CD14-positive monocyte (primary cell): Measurements from ENCODE around the gene TMEM184A. TPM values are rescaled to one million over a fixed set of nuclear protein-coding genes. Genes with fewer than 3 reads are reported as not detected.

ENCODE experiments used
- DNase-seq, 3 donors: peaks; one replicate each; pipeline ENCODE4 v3.0.0-alpha.2; 2011 to 2022
- H2AFZ ChIP-seq: 2 replicates; pipeline ENCODE4 v1.6.0; 2012; ENCODE audit warnings: mild to moderate bottlenecking, low read depth, low read length, inconsistent platforms; ENCODE audit not compliant: insufficient read depth, poor library complexity, severe bottlenecking
- H3K27ac ChIP-seq, 2 donors: 1 replicate in 1 of 2; 2 replicates in 1 of 2; pipeline ENCODE4 v1.5.1; 2012 to 2013; ENCODE audit warnings: low read length in 2 of 2, control low read depth in 1 of 2, inconsistent platforms in 1 of 2, low read depth in 1 of 2, mild to moderate bottlenecking in 1 of 2
- H3K27me3 ChIP-seq, 2 donors: one replicate each; pipeline versions ENCODE4 v1.6.0 to v1.6.1; 2011 to 2013; ENCODE audit warnings: low read length in 2 of 2; ENCODE audit not compliant: control insufficient read depth in 2 of 2, insufficient read depth in 2 of 2
- H3K36me3 ChIP-seq, 2 donors: replicated peaks in 1 of 2; 1 replicate in 1 of 2; 2 replicates in 1 of 2; pipeline versions ENCODE4 v1.5.1 to v1.6.1; 2012 to 2013; ENCODE audit warnings: low read length in 2 of 2, control low read depth in 1 of 2, inconsistent platforms in 1 of 2, mild to moderate bottlenecking in 1 of 2; ENCODE audit not compliant: insufficient read depth in 2 of 2, control insufficient read depth in 1 of 2
- H3K4me1 ChIP-seq, 2 donors: 1 replicate in 1 of 2; 2 replicates in 1 of 2; pipeline versions ENCODE4 v1.5.1 to v1.6.1; 2012 to 2013; ENCODE audit warnings: low read length in 2 of 2, control low read depth in 1 of 2, inconsistent platforms in 1 of 2, mild to moderate bottlenecking in 1 of 2, moderate library complexity in 1 of 2; ENCODE audit not compliant: insufficient read depth in 2 of 2, control insufficient read depth in 1 of 2
- H3K4me2 ChIP-seq: replicated peaks from 2 replicates; pipeline ENCODE3; 2012; ENCODE audit warnings: low read length, moderate library complexity, mild to moderate bottlenecking; ENCODE audit not compliant: poor library complexity, severe bottlenecking; ENCODE audit errors: extremely low read depth
- H3K4me3 ChIP-seq, 3 experiments: fragments of 200-600 bp in 1 of 3; sonication (generic) in 1 of 3; replicated peaks in 1 of 3; 1 replicate in 2 of 3; 2 replicates in 1 of 3; pipeline ENCODE4 v1.5.1; 2011 to 2013; ENCODE audit warnings: low read length in 3 of 3, mild to moderate bottlenecking in 3 of 3, control low read depth in 2 of 3, low read depth in 2 of 3, inconsistent platforms in 1 of 3, moderate library complexity in 1 of 3
- H3K79me2 ChIP-seq: 2 replicates; pipeline ENCODE4 v1.6.0; 2012; ENCODE audit warnings: mild to moderate bottlenecking, control low read depth, inconsistent platforms, low read length, moderate library complexity; ENCODE audit not compliant: insufficient read depth
- H3K9ac ChIP-seq: 2 replicates; pipeline ENCODE4 v1.6.0; 2017; ENCODE audit warnings: low read length, mild to moderate bottlenecking; ENCODE audit not compliant: insufficient read depth, poor library complexity, severe bottlenecking
- H3K9me3 ChIP-seq, 2 donors: replicated peaks in 1 of 2; 1 replicate in 1 of 2; 2 replicates in 1 of 2; pipeline versions ENCODE4 v1.5.1 to v1.6.1; 2012 to 2013; ENCODE audit warnings: low read length in 2 of 2, control low read depth in 1 of 2; ENCODE audit not compliant: control insufficient read depth in 1 of 2, insufficient read depth in 1 of 2
- H4K20me1 ChIP-seq: 2 replicates; pipeline ENCODE4 v1.6.0; 2012; ENCODE audit warnings: mild to moderate bottlenecking, low read length, control low read depth, moderate library complexity; ENCODE audit not compliant: insufficient read depth
- H3K27ac Mint-ChIP-seq, 7 donors: one replicate each; pipeline ENCODE4 v1.8.0; 2020; ENCODE audit warnings: mild to moderate bottlenecking in 7 of 7, mixed read lengths in 7 of 7, moderate library complexity in 6 of 7, inconsistent platforms in 2 of 7
- H3K27me3 Mint-ChIP-seq, 3 donors: one replicate each; pipeline ENCODE4 v1.8.0; 2021 to 2022; ENCODE audit warnings: low read depth in 3 of 3, mild to moderate bottlenecking in 3 of 3, mixed read lengths in 3 of 3, moderate library complexity in 3 of 3, inconsistent platforms in 1 of 3
- H3K36me3 Mint-ChIP-seq, 2 donors: one replicate each; pipeline ENCODE4 v1.8.0; 2020; ENCODE audit warnings: mixed read lengths in 2 of 2, inconsistent platforms in 1 of 2, mild to moderate bottlenecking in 1 of 2
- H3K4me1 Mint-ChIP-seq: one replicate; pipeline ENCODE4 v1.8.0; 2020; ENCODE audit warnings: mild to moderate bottlenecking, mixed read lengths
- H3K4me3 Mint-ChIP-seq, 2 donors: one replicate each; pipeline ENCODE4 v1.8.0; 2020; ENCODE audit warnings: mild to moderate bottlenecking in 2 of 2, mixed read lengths in 2 of 2, moderate library complexity in 1 of 2
- H3K9me3 Mint-ChIP-seq, 7 donors: one replicate each; pipeline ENCODE4 v1.8.0; 2020 to 2022; ENCODE audit warnings: mixed read lengths in 7 of 7, mild to moderate bottlenecking in 6 of 7, moderate library complexity in 6 of 7, inconsistent platforms in 2 of 7
- CTCF ChIP-seq: fragments of 200-600 bp; IDR thresholded peaks from one replicate; pipeline ENCODE4 v1.8.0; 2022; ENCODE audit warnings: antibody characterized with exemption, mild to moderate bottlenecking
- WGBS: methylation state at CpG from one replicate; pipeline ENCODE4 v1.1.5; 2013; ENCODE audit warnings: missing lambda C conversion rate; ENCODE audit not compliant: insufficient coverage; 5-methylcytosine and 5-hydroxymethylcytosine counted together
- intact Hi-C, 2 donors: fragments of 100-400 bp; cut with micrococcal nuclease; formaldehyde crosslinking; loops; one replicate each; pipeline versions ENCODE4 v1.15.0 to v1.15.1; 2023
- polyA plus RNA-seq, 3 donors: library from polyadenylated mRNA; depleted of rRNA in 1 of 3; unstranded in 2 of 3; stranded (reverse) in 1 of 3; fragments of 300-500 nt in 2 of 3; fragments of >200 nt in 1 of 3; fragmentation: Illumina TruSeq in 2 of 3; gene quantifications; 1 replicate in 2 of 3; 2 replicates in 1 of 3; pipeline ENCODE4 v1.2.3, GENCODE V29; 2012 to 2021

TMEM184A gene
- polyA plus RNA-seq, 3 donors = not detected

GRCh38 chr7:1588978-1589377 is 33.0 kb upstream of the TMEM184A start:
- H3K27me3 ChIP-seq = peaks cover 2 to 20% of the 10 kb centered on the region in 2 donors
- H3K4me3 ChIP-seq = no peak overlapping the region
- Mint-ChIP-seq H3K27ac (no peak overlapping the region), H3K4me3 (no peak overlapping the region), H3K4me1 (no peaks in the 10 kb centered on the region), H3K27me3 (peaks cover 30 to 38% (median 31%) of the 10 kb centered on the region in 3 donors), H3K9me3 (peaks cover 6 to 15% (median 10%) of the 10 kb centered on the region in 7 donors), H3K36me3 (no peaks in the 10 kb centered on the region)
- no peak overlapping the region for H3K9ac ChIP-seq
- no peaks in the 10 kb centered on the region for H3K4me1 ChIP-seq
- TF ChIP-seq CTCF = no peak
- H4K20me1 ChIP-seq = no peaks in the 10 kb centered on the region
- no peak overlapping the region for H3K27ac ChIP-seq
- no peak overlapping the region for H2AFZ ChIP-seq
- intact Hi-C loops = no loop called here
- no peaks in the 10 kb centered on the region for H3K79me2 ChIP-seq
- H3K4me2 ChIP-seq = no peak overlapping the region
- no peak for DNase-seq
- WGBS = 100% methylated on average over 1 of the region's 1 CpG
- H3K36me3 ChIP-seq = no peaks in the 10 kb centered on the region
- H3K9me3 ChIP-seq = peaks cover 6 to 10% of the 10 kb centered on the region in 2 donors

- H3K27ac Mint-ChIP-seq = no peak overlapping the region
- Histone ChIP-seq H3K4me1 (no peaks in the 10 kb centered on the region), H4K20me1 (no peaks in the 10 kb centered on the region), H3K79me2 (no peaks in the 10 kb centered on the region), H3K4me2 (no peak overlapping the region), H2AFZ (no peak overlapping the region), H3K9me3 (peaks cover 6 to 10% of the 10 kb centered on the region in 2 donors), H3K27ac (no peak overlapping the region), H3K27me3 (peaks cover 2 to 18% of the 10 kb centered on the region in 2 donors), H3K4me3 (no peak overlapping the region), H3K9ac (no peak overlapping the region), H3K36me3 (no peaks in the 10 kb centered on the region)
- H3K36me3 Mint-ChIP-seq = no peaks in the 10 kb centered on the region
- peaks cover 6 to 15% (median 10%) of the 10 kb centered on the region in 7 donors for H3K9me3 Mint-ChIP-seq
- DNase-seq = no peak
- WGBS = 90% methylated on average over 11 of the region's 12 CpGs
- no peak for TF ChIP-seq CTCF
- intact Hi-C loops = no loop called here
- H3K4me3 Mint-ChIP-seq = no peak overlapping the region
- no peaks in the 10 kb centered on the region for H3K4me1 Mint-ChIP-seq
- peaks cover 27 to 32% (median 27%) of the 10 kb centered on the region in 3 donors for H3K27me3 Mint-ChIP-seq
These were observed 31.7 kb upstream of the TMEM184A start for GRCh38 chr7:1587738-1588137.
